GM12891 (cell line): ENCODE measurements around the gene AP2A2.

ENCODE experiments used
- POLR2A ChIP-seq: IDR thresholded peaks from 2 replicates; pipeline ENCODE4 v1.6.1; 2011; ENCODE audit warnings: low read depth, low read length, control low read depth
- POLR2AphosphoS5 ChIP-seq: IDR thresholded peaks from 2 replicates; pipeline ENCODE4 v1.6.1; 2011; ENCODE audit warnings: low read depth, low read length, control low read depth

DNA sequence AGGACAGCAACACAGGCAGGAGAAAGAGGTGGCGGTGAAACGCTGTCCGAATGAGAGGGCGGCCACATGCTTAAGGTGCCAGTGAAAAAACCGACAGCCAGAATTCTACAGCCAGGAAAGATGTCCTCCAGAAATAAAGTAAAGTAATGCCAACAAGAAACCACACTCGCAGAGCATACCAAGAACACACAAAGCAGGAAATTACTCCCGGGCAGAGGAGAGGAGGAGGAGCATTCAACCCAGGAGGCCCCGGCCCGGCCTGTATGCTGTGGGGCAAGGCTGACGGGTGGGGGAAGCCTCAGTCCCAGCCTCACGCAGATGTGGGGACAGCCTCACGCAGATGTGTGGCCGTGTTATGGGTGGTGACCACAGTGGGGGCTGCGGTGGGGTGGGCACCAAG is 43.1 kb upstream of the AP2A2 start:
- TF ChIP-seq POLR2AphosphoS5 (no peak), POLR2A (no peak)
